ENCODE measurements around the gene C10orf90.
A peak's percentile ranks its signal among the peaks of the same experiment; 100 is the strongest.

Gene C10orf90

GRCh38 chr10:126504063-126504760 is 166.3 kb downstream of the C10orf90 start:
- no peak overlapping the region for H3K4me3 ChIP-seq (ENCODE audit: low read depth, low read length)
- peak; percentile 84 for DNase-seq (ENCODE audit: low read depth)
- peak; percentile 86 for TF ChIP-seq CTCF (conservative IDR thresholded peaks at IDR 0.05; ENCODE audit: low read depth, low read length)

GRCh38 chr10:126503392-126504062 is 167.0 kb downstream of the C10orf90 start:
- DNase-seq (ENCODE audit: low read depth): no peak
- no peak for TF ChIP-seq CTCF (conservative IDR thresholded peaks at IDR 0.05; ENCODE audit: low read depth, low read length)
- H3K4me3 ChIP-seq (ENCODE audit: low read depth, low read length): no peak overlapping the region

GRCh38 chr10:126502441-126502840 is 168.1 kb downstream of the C10orf90 start:
- H3K4me3 ChIP-seq (ENCODE audit: low read depth, low read length): no peak overlapping the region
- peak; percentile 23 for DNase-seq (ENCODE audit: low read depth)
- no peak for TF ChIP-seq CTCF (conservative IDR thresholded peaks at IDR 0.05; ENCODE audit: low read depth, low read length)

GRCh38 chr10:126501828-126502227 is 168.7 kb downstream of the C10orf90 start:
- no peak overlapping the region for H3K4me3 ChIP-seq (ENCODE audit: low read depth, low read length)
- no peak for TF ChIP-seq CTCF (conservative IDR thresholded peaks at IDR 0.05; ENCODE audit: low read depth, low read length)
- no peak for DNase-seq (ENCODE audit: low read depth)

- no peak overlapping the region for H3K4me3 ChIP-seq (ENCODE audit: low read depth, low read length)
- TF ChIP-seq CTCF (conservative IDR thresholded peaks at IDR 0.05; ENCODE audit: low read depth, low read length): peak; percentile 34
- peak; percentile 94 for DNase-seq (ENCODE audit: low read depth)
These were observed 169.6 kb downstream of the C10orf90 start for GRCh38 chr10:126500866-126501265.

- no peak for DNase-seq (ENCODE audit: low read depth)
- no peak for TF ChIP-seq CTCF (conservative IDR thresholded peaks at IDR 0.05; ENCODE audit: low read depth, low read length)
- H3K4me3 ChIP-seq (ENCODE audit: low read depth, low read length): no peak overlapping the region
These were observed 170.3 kb downstream of the C10orf90 start for GRCh38 chr10:126500185-126500584.

- H3K4me3 ChIP-seq (ENCODE audit: low read depth, low read length): no peak overlapping the region
- TF ChIP-seq CTCF (conservative IDR thresholded peaks at IDR 0.05; ENCODE audit: low read depth, low read length): no peak
- no peak for DNase-seq (ENCODE audit: low read depth)
These were observed 170.7 kb downstream of the C10orf90 start for GRCh38 chr10:126499744-126500143.
